Measurements from ENCODE around the gene SEC14L5.
A peak's percentile ranks its signal among the peaks of the same experiment; 100 is the strongest.
"Not testable (repeated sequence)": the region's sequence is repeated elsewhere in the genome, so short reads cannot be mapped to it uniquely, and the experiment has no call there.

Gene SEC14L5

GRCh38 chr16:5035909-5036227 is 77.7 kb downstream of the SEC14L5 start:
- no peak for DNase-seq (ENCODE audit: low read depth in 2 of 2, low spot score in 1 of 2)

DNA sequence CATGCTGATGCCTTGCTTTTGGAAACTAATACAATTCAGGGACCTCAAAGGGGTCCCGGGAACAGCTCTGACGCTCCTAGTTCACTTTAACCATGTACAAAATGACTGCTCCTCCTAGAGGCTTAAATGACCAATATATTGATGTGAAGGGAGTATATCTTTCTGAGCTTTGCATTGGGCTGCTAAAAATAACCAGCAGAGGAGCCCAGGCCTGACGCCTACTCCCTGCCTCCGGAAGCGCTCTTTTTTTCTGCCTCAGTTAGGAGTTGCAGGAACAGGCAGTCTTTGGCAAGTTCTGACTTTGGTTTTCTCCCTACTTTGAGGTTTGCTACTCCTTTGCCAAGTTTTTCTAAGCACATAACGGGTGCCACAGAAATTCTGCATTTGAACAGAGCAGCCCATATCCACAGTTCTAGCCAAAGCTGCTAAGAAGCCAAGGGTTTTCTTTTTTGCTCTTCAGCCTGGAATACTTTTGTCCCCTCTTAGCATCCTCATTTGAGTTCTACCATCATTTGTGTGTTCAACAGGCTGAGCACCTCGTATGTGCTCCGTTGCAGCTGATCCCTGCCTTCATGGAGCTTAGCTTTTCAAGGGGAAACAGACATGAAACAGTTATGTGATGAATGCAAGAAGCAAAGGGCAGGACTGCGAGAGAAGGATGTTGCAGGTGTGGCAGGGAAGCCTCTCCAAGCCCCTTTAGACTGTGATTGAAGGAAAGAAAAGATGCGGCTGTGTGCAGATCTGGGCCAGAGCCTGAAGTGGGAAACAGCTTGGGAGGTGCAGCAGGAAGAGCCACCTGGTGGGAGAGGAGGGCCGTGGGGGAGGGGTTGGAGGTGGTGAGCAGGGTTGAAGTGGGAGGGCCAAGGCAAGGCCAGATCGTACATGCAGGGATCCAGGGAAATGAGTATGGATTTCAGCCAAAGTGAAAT is 78.4 kb downstream of the SEC14L5 start:
- DNase-seq (ENCODE audit: low read depth in 2 of 2, low spot score in 1 of 2): no peak

GRCh38 chr16:5040451-5040850 is 82.3 kb downstream of the SEC14L5 start:
- DNase-seq (ENCODE audit: low read depth in 2 of 2, low spot score in 1 of 2): no peak

GRCh38 chr16:5041600-5042133 is 83.5 kb downstream of the SEC14L5 start:
- no peak for DNase-seq (ENCODE audit: low read depth in 2 of 2, low spot score in 1 of 2)

- DNase-seq (ENCODE audit: low read depth in 2 of 2, low spot score in 1 of 2): no peak
Observed at GRCh38 chr16:5042574-5043171, 84.5 kb downstream of the SEC14L5 start.

- DNase-seq (ENCODE audit: low read depth in 2 of 2, low spot score in 1 of 2): no peak
Observed at GRCh38 chr16:5044011-5044540, 85.9 kb downstream of the SEC14L5 start.

GRCh38 chr16:5044581-5044980 is 86.5 kb downstream of the SEC14L5 start:
- DNase-seq (ENCODE audit: low read depth in 2 of 2, low spot score in 1 of 2): not testable (repeated sequence)

GRCh38 chr16:5045499-5046115 is 87.5 kb downstream of the SEC14L5 start:
- DNase-seq (ENCODE audit: low read depth in 2 of 2, low spot score in 1 of 2): no peak

DNA sequence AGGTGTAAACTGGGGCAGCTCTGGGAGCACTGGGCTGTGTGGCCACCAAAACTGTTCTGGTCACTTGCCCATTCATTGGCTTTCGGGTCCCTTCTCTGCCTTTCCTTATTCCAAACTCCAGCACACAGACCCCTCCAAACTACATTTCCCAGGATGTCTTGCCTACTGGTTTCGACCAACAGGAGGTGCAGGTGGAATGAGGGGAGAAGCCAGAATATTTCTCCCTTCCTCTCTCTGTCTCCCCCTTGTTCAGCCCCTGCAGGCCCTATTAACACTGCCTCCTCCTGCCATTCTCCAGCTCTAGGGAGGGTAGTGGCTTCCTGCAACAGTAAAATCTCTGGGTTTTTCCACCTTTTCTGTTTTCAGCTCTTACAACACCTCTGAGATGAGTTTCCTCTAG is 88.8 kb downstream of the SEC14L5 start:
- no peak for DNase-seq (ENCODE audit: low read depth in 2 of 2, low spot score in 1 of 2)

DNA sequence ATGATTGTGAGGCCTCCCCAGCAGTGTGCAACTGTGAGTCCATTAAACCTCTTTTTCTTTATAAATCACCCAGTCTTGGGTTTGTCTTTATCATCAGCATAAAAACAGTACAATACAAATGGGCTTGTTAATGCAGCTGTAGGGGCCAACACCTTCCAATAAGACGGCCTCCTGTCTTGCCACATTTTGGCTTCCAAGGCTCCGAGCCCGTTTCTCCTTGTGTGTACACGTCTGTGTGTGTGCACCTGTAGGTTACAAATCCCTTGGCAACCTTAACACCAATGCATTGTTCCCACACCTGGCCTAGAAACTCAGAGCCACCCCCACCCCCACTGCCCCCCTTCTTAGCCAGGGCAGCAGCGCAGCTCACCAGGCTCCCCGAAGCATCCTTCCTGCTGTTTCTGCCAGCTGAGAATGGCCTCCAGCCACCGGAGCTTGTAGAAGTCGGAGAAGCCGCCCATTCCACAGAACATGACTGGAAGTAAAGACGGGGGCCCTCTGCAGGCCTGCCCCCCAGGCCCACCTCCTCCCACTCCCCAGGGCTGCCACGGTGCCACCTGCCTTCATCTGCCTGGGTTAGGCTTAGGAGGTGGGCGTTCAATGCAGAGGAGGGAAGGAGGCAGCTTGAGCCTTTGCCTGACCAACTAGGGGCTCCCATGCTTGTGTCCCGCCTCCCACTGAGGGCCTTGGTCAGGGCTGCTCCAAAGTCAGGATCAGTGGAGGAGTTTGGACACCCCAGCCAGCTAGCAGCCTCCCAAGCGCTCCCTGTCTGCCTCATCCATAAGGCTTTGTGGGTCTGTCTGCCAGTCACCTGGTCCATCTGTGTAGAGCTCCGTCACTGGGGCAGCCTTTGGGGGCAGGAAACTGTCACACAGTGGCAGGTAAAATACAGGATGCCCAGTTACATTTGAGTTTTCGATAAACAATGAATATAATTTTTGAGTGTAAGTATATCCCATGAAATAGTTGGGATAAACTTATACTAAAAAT is 97.0 kb downstream of the SEC14L5 start:
- DNase-seq (ENCODE audit: low read depth in 2 of 2, low spot score in 1 of 2): no peak

- DNase-seq (ENCODE audit: low read depth in 2 of 2, low spot score in 1 of 2): peak in 1 of 2 donors; percentile 11
Observed at GRCh38 chr16:5056352-5056751, 98.2 kb downstream of the SEC14L5 start.

- no peak for DNase-seq (ENCODE audit: low read depth in 2 of 2, low spot score in 1 of 2)
Observed at GRCh38 chr16:5058476-5058875, 100.3 kb downstream of the SEC14L5 start.

- DNase-seq (ENCODE audit: low read depth in 2 of 2, low spot score in 1 of 2): no peak
Observed at GRCh38 chr16:5059386-5060072, 101.4 kb downstream of the SEC14L5 start.

GRCh38 chr16:5060073-5060641 is 102.0 kb downstream of the SEC14L5 start:
- DNase-seq (ENCODE audit: low read depth in 2 of 2, low spot score in 1 of 2): no peak

GRCh38 chr16:5062051-5062450 is 103.9 kb downstream of the SEC14L5 start:
- DNase-seq (ENCODE audit: low read depth in 2 of 2, low spot score in 1 of 2): no peak

DNA sequence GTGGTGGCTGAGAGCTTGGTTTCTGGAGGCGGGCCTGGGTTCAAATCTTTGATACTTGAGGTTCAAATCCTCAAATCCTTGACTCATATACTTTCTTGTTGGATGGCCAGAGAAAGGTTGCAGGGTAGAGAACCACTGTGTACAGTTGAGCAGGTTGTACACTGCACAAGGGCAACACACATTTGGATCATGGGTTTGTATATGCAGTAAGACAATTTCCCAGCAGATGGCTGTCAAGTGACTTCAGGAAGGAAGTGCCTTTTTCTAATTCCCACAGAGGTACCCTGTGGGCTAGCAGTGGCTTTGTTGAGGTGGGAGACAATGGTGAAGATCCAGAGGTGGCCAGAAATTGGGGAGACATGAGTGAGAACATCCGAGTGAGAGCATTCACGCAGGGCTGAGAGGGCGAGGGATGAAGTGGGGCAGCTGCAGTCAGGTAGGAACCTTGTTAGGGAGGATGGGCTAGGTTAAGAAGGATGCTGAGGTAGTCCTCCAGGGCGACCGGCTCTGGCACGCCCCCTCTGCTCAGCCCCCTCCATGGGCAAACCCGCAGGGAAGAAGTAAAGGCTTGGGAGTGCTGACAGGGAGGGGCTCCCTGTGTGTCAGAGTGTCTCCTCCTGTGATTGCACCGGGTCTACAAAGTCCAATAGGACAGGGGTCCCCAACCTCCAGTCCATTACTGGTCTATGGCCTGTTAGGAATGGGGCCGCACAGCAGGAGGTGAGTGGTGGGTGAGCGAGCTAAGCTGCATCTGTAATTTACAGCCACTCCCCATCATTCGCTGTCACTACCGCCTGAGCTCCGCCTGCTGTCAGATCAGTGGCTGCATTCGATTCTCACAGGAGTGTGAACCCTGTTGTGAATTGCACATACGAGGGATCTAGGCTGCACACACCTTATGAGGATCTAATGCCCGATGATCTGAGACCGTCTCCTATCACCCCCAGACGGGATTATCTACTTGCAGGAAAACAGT is 104.9 kb downstream of the SEC14L5 start:
- DNase-seq (ENCODE audit: low read depth in 2 of 2, low spot score in 1 of 2): no peak

DNA sequence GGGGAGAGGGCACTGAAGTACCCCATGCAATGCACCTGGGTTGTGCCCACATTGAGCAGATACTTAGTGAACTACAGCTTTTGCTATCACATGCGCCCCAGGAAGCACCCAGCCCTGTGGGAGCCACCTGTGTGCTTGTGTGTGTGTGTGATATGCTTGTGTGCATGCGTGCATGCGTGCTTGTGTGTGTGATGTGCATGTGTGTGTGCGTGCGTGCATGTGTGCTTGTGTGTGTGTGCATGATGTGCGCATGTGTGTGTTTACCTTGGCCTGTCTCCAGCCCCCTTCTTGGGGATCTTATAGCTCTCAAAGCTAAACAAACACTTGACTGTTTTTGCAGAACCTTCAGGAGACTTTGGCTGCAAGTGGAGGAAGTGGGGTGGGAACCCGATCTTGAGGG is 106.8 kb downstream of the SEC14L5 start:
- DNase-seq (ENCODE audit: low read depth in 2 of 2, low spot score in 1 of 2): no peak

- no peak for DNase-seq (ENCODE audit: low read depth in 2 of 2, low spot score in 1 of 2)
Observed at GRCh38 chr16:5065326-5065725, 107.2 kb downstream of the SEC14L5 start.

Measured in stimulated activated CD8-positive, alpha-beta memory T cell treated with anti-CD3 and anti-CD28 coated beads, Interleukin-4, amount 100 ng/mL, for 4 hours (primary cell).